IMR-90 (cell line): ENCODE measurements around the gene ZNF207.

Source experiments
- FOS ChIP-seq: fragments of 150-350 bp; IDR thresholded peaks from 2 replicates; pipeline ENCODE4 v1.6.1; 2016; ENCODE audit warnings: low read depth, low read length
- POLR2A ChIP-seq: IDR thresholded peaks from 2 replicates; pipeline ENCODE4 v1.6.1; 2012; ENCODE audit warnings: mild to moderate bottlenecking, low read depth, low read length
- RCOR1 ChIP-seq: IDR thresholded peaks from 2 replicates; pipeline ENCODE4 v1.6.1; 2012; ENCODE audit warnings: mild to moderate bottlenecking, low read length, improper control_type of control experiment; ENCODE audit not compliant: insufficient replicate concordance
- SMC3 ChIP-seq: fragments of 150-350 bp; IDR thresholded peaks from 2 replicates; pipeline ENCODE4 v1.6.1; 2016; ENCODE audit warnings: low read depth, mild to moderate bottlenecking, antibody characterized with exemption, low read length, moderate library complexity
- TF ChIP-seq, protein P1 (sequence below): conservative IDR thresholded peaks from 2 replicates; pipeline ENCODE4 v1.5.1; 2012; ENCODE audit warnings: mild to moderate bottlenecking, low read depth, low read length, improper control_type of control experiment
- TF ChIP-seq, protein P2 (sequence below): fragments of 150-350 bp; IDR thresholded peaks from 2 replicates; pipeline ENCODE4 v1.6.1; 2016; ENCODE audit warnings: low read depth, mild to moderate bottlenecking, low read length, moderate library complexity, borderline replicate concordance

DNA sequence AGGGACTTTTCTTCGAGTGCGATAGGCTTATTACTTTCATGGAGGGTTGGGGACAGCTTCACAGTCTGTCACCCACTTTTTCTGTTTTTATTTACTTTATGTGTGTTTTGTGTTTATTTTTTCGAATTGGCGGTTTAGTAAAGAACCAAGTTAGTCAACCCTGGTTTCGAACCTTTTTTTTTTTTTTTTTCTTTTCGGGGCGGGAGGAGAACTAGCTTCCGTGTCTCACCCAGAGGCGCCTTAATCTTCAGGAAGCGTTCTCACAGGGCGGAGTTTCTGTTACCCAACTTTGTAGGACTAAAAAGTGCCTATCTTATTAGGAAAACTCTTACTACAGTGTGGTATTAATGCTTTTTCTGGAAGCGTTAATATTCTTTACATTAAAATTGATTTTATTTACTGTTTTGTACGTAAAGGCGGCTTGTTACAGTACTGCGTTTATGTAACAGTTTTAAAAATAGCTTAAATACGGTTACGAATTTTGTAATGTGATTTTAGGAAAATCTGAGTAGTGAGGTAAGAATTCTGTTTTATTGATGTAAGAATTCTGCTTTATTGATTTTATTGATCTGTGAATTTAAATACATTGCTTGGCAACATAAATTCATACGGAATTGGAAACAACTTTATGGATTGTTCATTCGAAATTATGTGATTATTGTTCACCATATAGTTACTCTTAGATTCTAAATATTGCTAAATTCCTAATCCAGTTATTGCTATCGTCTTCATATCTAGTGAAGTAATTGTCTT, 885 bp downstream of the ZNF207 start:
- TF ChIP-seq, protein P1, sequence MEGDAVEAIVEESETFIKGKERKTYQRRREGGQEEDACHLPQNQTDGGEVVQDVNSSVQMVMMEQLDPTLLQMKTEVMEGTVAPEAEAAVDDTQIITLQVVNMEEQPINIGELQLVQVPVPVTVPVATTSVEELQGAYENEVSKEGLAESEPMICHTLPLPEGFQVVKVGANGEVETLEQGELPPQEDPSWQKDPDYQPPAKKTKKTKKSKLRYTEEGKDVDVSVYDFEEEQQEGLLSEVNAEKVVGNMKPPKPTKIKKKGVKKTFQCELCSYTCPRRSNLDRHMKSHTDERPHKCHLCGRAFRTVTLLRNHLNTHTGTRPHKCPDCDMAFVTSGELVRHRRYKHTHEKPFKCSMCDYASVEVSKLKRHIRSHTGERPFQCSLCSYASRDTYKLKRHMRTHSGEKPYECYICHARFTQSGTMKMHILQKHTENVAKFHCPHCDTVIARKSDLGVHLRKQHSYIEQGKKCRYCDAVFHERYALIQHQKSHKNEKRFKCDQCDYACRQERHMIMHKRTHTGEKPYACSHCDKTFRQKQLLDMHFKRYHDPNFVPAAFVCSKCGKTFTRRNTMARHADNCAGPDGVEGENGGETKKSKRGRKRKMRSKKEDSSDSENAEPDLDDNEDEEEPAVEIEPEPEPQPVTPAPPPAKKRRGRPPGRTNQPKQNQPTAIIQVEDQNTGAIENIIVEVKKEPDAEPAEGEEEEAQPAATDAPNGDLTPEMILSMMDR, result no peak
- TF ChIP-seq RCOR1, result no peak
- TF ChIP-seq SMC3, result no peak
- TF ChIP-seq, protein P2, sequence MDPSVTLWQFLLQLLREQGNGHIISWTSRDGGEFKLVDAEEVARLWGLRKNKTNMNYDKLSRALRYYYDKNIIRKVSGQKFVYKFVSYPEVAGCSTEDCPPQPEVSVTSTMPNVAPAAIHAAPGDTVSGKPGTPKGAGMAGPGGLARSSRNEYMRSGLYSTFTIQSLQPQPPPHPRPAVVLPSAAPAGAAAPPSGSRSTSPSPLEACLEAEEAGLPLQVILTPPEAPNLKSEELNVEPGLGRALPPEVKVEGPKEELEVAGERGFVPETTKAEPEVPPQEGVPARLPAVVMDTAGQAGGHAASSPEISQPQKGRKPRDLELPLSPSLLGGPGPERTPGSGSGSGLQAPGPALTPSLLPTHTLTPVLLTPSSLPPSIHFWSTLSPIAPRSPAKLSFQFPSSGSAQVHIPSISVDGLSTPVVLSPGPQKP, result no peak
- TF ChIP-seq POLR2A, result no peak
- no peak for TF ChIP-seq FOS
